DOHH2 (cell line): ENCODE data around the gene ELOB.

Experiments
- EZH2phosphoT487 ChIP-seq: fragments of 200-600 bp; sonication (generic); IDR thresholded peaks from 2 replicates; pipeline ENCODE4 v1.6.1; 2017; ENCODE audit warnings: borderline replicate concordance, mild to moderate bottlenecking, antibody characterized with exemption, low read length, moderate library complexity, mixed read lengths
- TF ChIP-seq, protein P1 (sequence below): fragments of 200-600 bp; sonication (generic); IDR thresholded peaks from one replicate; pipeline ENCODE4 v1.5.1; 2014; ENCODE audit warnings: antibody characterized with exemption, mild to moderate bottlenecking, low read depth, low read length; ENCODE audit not compliant: poor library complexity, severe bottlenecking

- TF ChIP-seq, protein P1, sequence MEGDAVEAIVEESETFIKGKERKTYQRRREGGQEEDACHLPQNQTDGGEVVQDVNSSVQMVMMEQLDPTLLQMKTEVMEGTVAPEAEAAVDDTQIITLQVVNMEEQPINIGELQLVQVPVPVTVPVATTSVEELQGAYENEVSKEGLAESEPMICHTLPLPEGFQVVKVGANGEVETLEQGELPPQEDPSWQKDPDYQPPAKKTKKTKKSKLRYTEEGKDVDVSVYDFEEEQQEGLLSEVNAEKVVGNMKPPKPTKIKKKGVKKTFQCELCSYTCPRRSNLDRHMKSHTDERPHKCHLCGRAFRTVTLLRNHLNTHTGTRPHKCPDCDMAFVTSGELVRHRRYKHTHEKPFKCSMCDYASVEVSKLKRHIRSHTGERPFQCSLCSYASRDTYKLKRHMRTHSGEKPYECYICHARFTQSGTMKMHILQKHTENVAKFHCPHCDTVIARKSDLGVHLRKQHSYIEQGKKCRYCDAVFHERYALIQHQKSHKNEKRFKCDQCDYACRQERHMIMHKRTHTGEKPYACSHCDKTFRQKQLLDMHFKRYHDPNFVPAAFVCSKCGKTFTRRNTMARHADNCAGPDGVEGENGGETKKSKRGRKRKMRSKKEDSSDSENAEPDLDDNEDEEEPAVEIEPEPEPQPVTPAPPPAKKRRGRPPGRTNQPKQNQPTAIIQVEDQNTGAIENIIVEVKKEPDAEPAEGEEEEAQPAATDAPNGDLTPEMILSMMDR: no peak
- TF ChIP-seq EZH2phosphoT487: no peak
Measured at GRCh38 chr16:2745116-2745890, 31.8 kb downstream of the ELOB start.
